GM12878 (cell line): ENCODE measurements around the gene DUSP7. TPM values are rescaled to one million over a fixed set of nuclear protein-coding genes. Genes with fewer than 3 reads are reported as not detected.

ENCODE experiments used
- ATAC-seq: fragments of 200-7000 bp; cut with Tn5 transposase; 3 replicates; pipeline ENCODE4 v1.9.1; 2020; ENCODE audit warnings: mild to moderate bottlenecking, moderate library complexity
- BruUV-seq: library from RNA; stranded (reverse); fragments of 400-500 nt; replicated peaks from 2 replicates; lab custom pipeline; 2021; lab: Mats Ljungman, UMichigan
- CTCF ChIA-PET: fragments of 300-600 bp; sonication (Branson Sonifier 250); formaldehyde crosslinking; extraction: SDS; loops from one replicate; lab custom pipeline; 2021; ENCODE audit warnings: inconsistent platforms; lab: Yijun Ruan, JAX
- POLR2A ChIA-PET: fragments of 350-600 bp; formaldehyde crosslinking; extraction: SDS; loops from one replicate; lab custom pipeline; 2021; ENCODE audit warnings: inconsistent platforms; lab: Charles Lee
- RAD21 ChIA-PET: fragments of 300-600 bp; sonication (Branson Sonifier 250); formaldehyde crosslinking; loops from one replicate; lab custom pipeline; 2023; ENCODE audit warnings: antibody characterized with exemption; ENCODE audit not compliant: unreplicated experiment; lab: Charles Lee
- SMC1A ChIA-PET: fragments of 300-600 bp; sonication (Branson Sonifier 250); formaldehyde crosslinking; loops from one replicate; lab custom pipeline; 2023; ENCODE audit not compliant: unreplicated experiment, uncharacterized antibody; lab: Charles Lee
- DNase-seq: peaks from one replicate; pipeline ENCODE4 v3.0.0-alpha.2; 2011; ENCODE audit warnings: low read depth, low spot score
- FAIRE-seq: peaks from 3 replicates; lab custom pipeline; 2011; peaks lifted over from hg19 to GRCh38; lab: Jason Lieb, UNC
- H2AFZ ChIP-seq: 2 replicates; pipeline ENCODE4 v1.6.0; 2011; ENCODE audit warnings: low read depth, low read length, control low read depth; ENCODE audit not compliant: control insufficient read depth
- H3K27ac ChIP-seq: 2 replicates; pipeline ENCODE4 v1.5.1; 2011; ENCODE audit warnings: control low read depth; ENCODE audit not compliant: control insufficient read depth, insufficient read depth
- H3K27me3 ChIP-seq, 2 experiments: replicated peaks in 1 of 2; 2 replicates each; pipeline versions ENCODE4 v1.6.0 to v1.6.1; 2011; ENCODE audit warnings: low read length in 1 of 2; ENCODE audit not compliant: control insufficient read depth in 2 of 2, insufficient read depth in 2 of 2
- H3K36me3 ChIP-seq, 2 experiments: 2 replicates each; pipeline ENCODE4 v1.5.1; 2011; ENCODE audit warnings: low read length in 1 of 2; ENCODE audit not compliant: control insufficient read depth in 2 of 2, insufficient read depth in 2 of 2
- H3K4me1 ChIP-seq: 2 replicates; pipeline ENCODE4 v1.6.1; 2011; ENCODE audit warnings: mild to moderate bottlenecking, low read length, moderate library complexity, mixed read lengths; ENCODE audit not compliant: control insufficient read depth, insufficient read depth
- H3K4me2 ChIP-seq: 2 replicates; pipeline ENCODE4 v1.6.0; 2011; ENCODE audit warnings: control low read depth; ENCODE audit not compliant: control insufficient read depth, insufficient read depth
- H3K4me3 ChIP-seq: fragments of 200-600 bp; sonication (generic); 2 replicates; pipeline ENCODE4 v1.5.1; 2016
- H3K79me2 ChIP-seq: 2 replicates; pipeline ENCODE4 v1.6.0; 2011; ENCODE audit warnings: low read length; ENCODE audit not compliant: control insufficient read depth, insufficient read depth
- H3K9ac ChIP-seq: 2 replicates; pipeline ENCODE4 v1.8.0; 2011; ENCODE audit warnings: low read length, control low read depth, mixed read lengths; ENCODE audit not compliant: control insufficient read depth, insufficient read depth
- H3K9me3 ChIP-seq: replicated peaks from 3 replicates; pipeline ENCODE4 v1.5.1; 2011; ENCODE audit warnings: mild to moderate bottlenecking, low read length; ENCODE audit not compliant: control insufficient read depth, insufficient read depth
- H4K20me1 ChIP-seq: 2 replicates; pipeline ENCODE4 v1.6.0; 2011; ENCODE audit not compliant: control insufficient read depth, insufficient read depth
- HDAC6 ChIP-seq: fragments of 200-600 bp; sonication (generic); IDR thresholded peaks from one replicate; pipeline ENCODE4 v1.8.0; 2017; ENCODE audit warnings: antibody characterized with exemption; ENCODE audit not compliant: unreplicated experiment
- RFX5 ChIP-seq: IDR thresholded peaks from 2 replicates; pipeline ENCODE4 v1.6.1; 2011; ENCODE audit warnings: low read depth, low read length, improper control_type of control experiment
- WGBS: methylation state at CpG from one replicate; pipeline ENCODE4 v1.1.6; 2016; ENCODE audit warnings: low lambda C conversion rate; ENCODE audit not compliant: insufficient replicate concordance, insufficient coverage; ENCODE audit errors: missing lambda C conversion rate; 5-methylcytosine and 5-hydroxymethylcytosine counted together
- in situ Hi-C: fragments of 300-500 bp; cut with MboI; formaldehyde crosslinking; loops from 9 replicates; pipeline ENCODE4 v1.14.3; 2018; ENCODE audit warnings: mixed read lengths
- intact Hi-C: fragments of 100-400 bp; cut with micrococcal nuclease; formaldehyde crosslinking; loops from one replicate; pipeline ENCODE4 v1.14.2; 2022; ENCODE audit not compliant: unreplicated experiment
- polyA plus RNA-seq, 11 experiments: library from polyadenylated mRNA; depleted of rRNA in 4 of 11; unstranded in 6 of 11; stranded (reverse) in 5 of 11; fragments of >200 nt; fragmentation: Nextera tagmentation in 4 of 11; fragmentation: Illumina TruSeq in 1 of 11; extraction: Ambion mirVana in 4 of 11; extraction: Trizol in 1 of 11; gene quantifications; 1 replicate in 1 of 11; 2 replicates in 10 of 11; pipeline versions ENCODE4 v1.2.1 to v1.2.3, GENCODE V29; 2011 to 2016; ENCODE audit warnings: inconsistent platforms in 2 of 11, missing spikeins in 2 of 11, low read depth in 1 of 11
- total RNA-seq, 4 experiments: library from RNA; depleted of rRNA in 3 of 4; stranded (reverse); fragments of >200 nt in 3 of 4; fragmentation: Illumina TruSeq in 1 of 4; extraction: Trizol in 1 of 4; gene quantifications; 2 replicates each; pipeline versions ENCODE4 v1.2.1 to v1.2.3, GENCODE V29; 2013 to 2021
- TF ChIP-seq, protein P1 (sequence below): fragments of 450-650 bp; IDR thresholded peaks from 2 replicates; pipeline ENCODE4 v1.6.1; 2016; ENCODE audit warnings: mild to moderate bottlenecking
- TF ChIP-seq, protein P2 (sequence below): fragments of 450-650 bp; IDR thresholded peaks from 2 replicates; pipeline ENCODE4 v1.6.1; 2018; ENCODE audit warnings: mild to moderate bottlenecking, low read depth, moderate library complexity; ENCODE audit not compliant: partially characterized antibody

The DUSP7 gene
- total and polyA plus RNA-seq, 10 of the 15 experiments (the other 5 are each of a cell fraction or from before 2014, with no cell fraction given), result 0.73 to 17.0 (median 7.9) TPM

DNA sequence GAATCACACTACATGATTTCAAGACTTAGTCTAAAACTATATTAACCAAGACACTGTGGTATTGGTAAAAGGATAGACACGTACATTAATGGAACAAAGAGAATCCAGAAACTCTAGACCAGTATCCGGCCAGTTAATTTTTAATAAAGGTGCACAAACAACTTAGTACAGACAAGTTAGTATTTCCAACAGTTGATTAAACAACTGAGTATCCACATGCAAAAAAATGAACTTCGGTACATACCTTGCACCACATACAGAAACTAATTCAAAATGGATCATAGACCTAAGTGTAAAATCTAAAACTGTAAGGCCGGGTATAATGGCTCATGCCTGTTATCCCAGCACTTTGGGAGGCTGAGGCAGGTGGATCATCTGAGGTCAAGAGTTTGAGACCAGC lies 46.6 kb upstream of the DUSP7 start:
- WGBS, result 93% methylated on average over 4 of the region's 4 CpGs
- ChIA-PET POLR2A (no interaction called here), RAD21 (no interaction called here), CTCF (no interaction called here), SMC1A (no interaction called here)
- H4K20me1 ChIP-seq, result no peaks in the 10 kb centered on the region
- FAIRE-seq (no peak), DNase-seq (no peak), ATAC-seq (no peak)
- H3K4me3 ChIP-seq, result no peak overlapping the region
- no peaks in the 10 kb centered on the region; the same call in 2 of the 3 replicates for H3K9me3 ChIP-seq
- TF ChIP-seq, protein P1, sequence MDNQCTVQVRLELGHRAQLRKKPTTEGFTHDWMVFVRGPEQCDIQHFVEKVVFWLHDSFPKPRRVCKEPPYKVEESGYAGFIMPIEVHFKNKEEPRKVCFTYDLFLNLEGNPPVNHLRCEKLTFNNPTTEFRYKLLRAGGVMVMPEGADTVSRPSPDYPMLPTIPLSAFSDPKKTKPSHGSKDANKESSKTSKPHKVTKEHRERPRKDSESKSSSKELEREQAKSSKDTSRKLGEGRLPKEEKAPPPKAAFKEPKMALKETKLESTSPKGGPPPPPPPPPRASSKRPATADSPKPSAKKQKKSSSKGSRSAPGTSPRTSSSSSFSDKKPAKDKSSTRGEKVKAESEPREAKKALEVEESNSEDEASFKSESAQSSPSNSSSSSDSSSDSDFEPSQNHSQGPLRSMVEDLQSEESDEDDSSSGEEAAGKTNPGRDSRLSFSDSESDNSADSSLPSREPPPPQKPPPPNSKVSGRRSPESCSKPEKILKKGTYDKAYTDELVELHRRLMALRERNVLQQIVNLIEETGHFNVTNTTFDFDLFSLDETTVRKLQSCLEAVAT, result no peak
- in situ Hi-C loops (no loop called here), intact Hi-C loops (no loop called here)
- H3K36me3 ChIP-seq, result peaks cover 0 to 3% of the 10 kb centered on the region in 2 experiments; a peak in 2 of 4 replicates
- no peaks in the 10 kb centered on the region for H3K4me1 ChIP-seq
- H3K9ac ChIP-seq, result no peak overlapping the region
- no peak overlapping the region for H2AFZ ChIP-seq
- no TSS peak for BruUV-seq
- H3K79me2 ChIP-seq, result no peaks in the 10 kb centered on the region
- H3K27me3 ChIP-seq, result no peaks in the 10 kb centered on the region
- H3K4me2 ChIP-seq, result no peak overlapping the region
- no peak overlapping the region for H3K27ac ChIP-seq

DNA sequence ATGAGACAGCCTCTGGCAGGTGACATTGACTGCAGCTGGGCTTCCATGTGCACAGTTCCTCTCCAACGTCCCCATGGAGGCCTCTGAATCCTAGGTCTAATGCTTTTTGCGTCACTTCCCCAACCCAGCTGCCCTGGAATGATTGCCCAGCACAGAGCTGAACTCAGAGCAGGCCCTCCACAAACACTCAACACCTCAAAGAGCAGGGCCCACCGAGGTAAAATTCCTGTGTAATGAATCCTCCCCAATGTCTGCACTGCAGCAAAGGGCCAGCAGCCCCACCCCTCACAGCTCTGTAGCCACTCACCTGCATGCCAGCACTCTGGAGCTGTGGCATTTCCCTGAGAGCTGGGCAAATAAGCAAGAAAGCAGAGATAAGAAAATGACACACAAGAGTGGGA lies 42.6 kb upstream of the DUSP7 start:
- SMC1A ChIA-PET, result no interaction called here
- Histone ChIP-seq H3K36me3 (peaks cover 0 to 13% of the 10 kb centered on the region in 2 experiments; a peak in 3 of 4 replicates), H3K9ac (no peak overlapping the region), H3K4me3 (no peak overlapping the region), H3K4me2 (no peak overlapping the region), H3K27ac (no peak overlapping the region), H3K9me3 (no peaks in the 10 kb centered on the region; the same call in 2 of the 3 replicates), H3K27me3 (no peaks in the 10 kb centered on the region), H3K79me2 (no peaks in the 10 kb centered on the region), H3K4me1 (no peaks in the 10 kb centered on the region), H2AFZ (no peak overlapping the region), H4K20me1 (no peaks in the 10 kb centered on the region)
- in situ Hi-C loops, result no loop called here
- WGBS, result 97% methylated on average over 3 of the region's 3 CpGs
- RAD21 ChIA-PET, result no interaction called here
- POLR2A ChIA-PET, result no interaction called here
- intact Hi-C loops, result no loop called here
- DNase-seq (no peak), FAIRE-seq (no peak), ATAC-seq (no peak)
- TF ChIP-seq, protein P2, sequence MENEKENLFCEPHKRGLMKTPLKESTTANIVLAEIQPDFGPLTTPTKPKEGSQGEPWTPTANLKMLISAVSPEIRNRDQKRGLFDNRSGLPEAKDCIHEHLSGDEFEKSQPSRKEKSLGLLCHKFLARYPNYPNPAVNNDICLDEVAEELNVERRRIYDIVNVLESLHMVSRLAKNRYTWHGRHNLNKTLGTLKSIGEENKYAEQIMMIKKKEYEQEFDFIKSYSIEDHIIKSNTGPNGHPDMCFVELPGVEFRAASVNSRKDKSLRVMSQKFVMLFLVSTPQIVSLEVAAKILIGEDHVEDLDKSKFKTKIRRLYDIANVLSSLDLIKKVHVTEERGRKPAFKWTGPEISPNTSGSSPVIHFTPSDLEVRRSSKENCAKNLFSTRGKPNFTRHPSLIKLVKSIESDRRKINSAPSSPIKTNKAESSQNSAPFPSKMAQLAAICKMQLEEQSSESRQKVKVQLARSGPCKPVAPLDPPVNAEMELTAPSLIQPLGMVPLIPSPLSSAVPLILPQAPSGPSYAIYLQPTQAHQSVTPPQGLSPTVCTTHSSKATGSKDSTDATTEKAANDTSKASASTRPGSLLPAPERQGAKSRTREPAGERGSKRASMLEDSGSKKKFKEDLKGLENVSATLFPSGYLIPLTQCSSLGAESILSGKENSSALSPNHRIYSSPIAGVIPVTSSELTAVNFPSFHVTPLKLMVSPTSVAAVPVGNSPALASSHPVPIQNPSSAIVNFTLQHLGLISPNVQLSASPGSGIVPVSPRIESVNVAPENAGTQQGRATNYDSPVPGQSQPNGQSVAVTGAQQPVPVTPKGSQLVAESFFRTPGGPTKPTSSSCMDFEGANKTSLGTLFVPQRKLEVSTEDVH, result no peak
- TF ChIP-seq HDAC6 (no peak), RFX5 (no peak)
- CTCF ChIA-PET, result no interaction called here
- no TSS peak for BruUV-seq
